Measurements from ENCODE around the gene CREBL2.
"Not testable (repeated sequence)": the region's sequence is repeated elsewhere in the genome, so short reads cannot be mapped to it uniquely, and the experiment has no call there.

The CREBL2 gene

DNA sequence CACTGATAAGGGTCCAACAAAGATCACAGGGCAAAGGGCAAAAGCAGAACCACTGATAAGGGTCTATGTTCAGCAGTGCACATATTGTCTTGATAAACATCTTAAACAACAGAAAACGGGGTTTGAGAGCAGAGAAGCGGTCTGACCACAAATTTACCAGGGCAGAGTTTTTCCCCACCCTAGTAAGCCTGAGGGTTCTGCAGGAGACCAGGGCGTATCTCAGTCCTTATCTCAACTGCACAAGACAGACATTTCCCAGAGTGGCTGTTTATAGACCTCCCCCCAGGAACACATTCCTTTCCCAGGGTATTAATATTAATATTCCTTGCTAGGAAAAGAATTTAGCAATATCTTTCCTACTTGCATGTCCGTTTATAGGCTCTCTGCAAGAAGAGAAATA, 28.3 kb downstream of the CREBL2 start:
- not testable (repeated sequence) for DNase-seq

GRCh38 chr12:12641650-12642049, 30.0 kb downstream of the CREBL2 start:
- DNase-seq = no peak

DNA sequence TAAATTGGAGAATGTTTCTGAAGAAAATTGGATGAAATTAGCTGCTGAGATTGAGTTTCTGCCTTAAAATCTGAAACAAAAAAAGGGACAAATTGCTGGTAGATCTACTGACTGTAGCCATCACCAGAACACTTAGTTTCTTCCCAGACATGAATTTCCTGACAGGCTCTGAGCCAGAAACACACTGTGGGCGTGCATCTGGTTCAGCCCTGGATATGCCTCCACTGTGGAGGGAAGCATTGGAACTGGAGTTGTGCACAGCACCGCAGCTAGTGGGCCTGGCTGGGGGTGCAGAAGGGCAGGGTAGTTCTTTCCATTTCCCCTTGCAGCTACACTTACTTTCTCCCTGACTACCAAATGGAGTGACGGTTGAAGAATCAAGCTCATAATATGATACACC, 31.2 kb downstream of the CREBL2 start:
- no peak for DNase-seq

GRCh38 chr12:12645485-12645884, 33.8 kb downstream of the CREBL2 start:
- DNase-seq = peak; percentile 81

DNA sequence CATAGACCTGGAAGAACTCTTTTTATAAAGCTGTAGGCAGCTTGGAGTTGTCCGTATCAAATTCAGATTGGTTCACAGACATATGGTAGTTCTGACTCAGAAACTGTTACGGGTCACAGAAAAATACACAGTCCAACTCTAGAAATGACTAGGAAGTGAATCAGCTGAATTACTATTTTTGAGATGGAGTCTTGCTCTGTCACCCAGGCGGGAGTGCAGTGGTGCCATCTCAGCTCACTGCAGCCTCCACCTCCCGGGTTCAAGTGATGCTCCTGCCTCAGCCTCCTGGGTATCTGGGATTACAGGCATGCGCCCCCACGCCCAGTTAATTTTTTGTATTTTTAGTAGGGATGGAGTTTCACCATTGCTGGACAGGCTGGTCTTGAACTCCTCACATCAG, 34.3 kb downstream of the CREBL2 start:
- peak; percentile 64 for DNase-seq

- no peak for DNase-seq
Measured at GRCh38 chr12:12646483-12647072, 34.9 kb downstream of the CREBL2 start.

- no peak for DNase-seq
Measured at GRCh38 chr12:12648284-12648683, 36.6 kb downstream of the CREBL2 start.

GRCh38 chr12:12648951-12649650, 37.4 kb downstream of the CREBL2 start:
- DNase-seq = no peak

- no peak for DNase-seq
Measured at GRCh38 chr12:12651752-12652151, 40.1 kb downstream of the CREBL2 start.

DNA sequence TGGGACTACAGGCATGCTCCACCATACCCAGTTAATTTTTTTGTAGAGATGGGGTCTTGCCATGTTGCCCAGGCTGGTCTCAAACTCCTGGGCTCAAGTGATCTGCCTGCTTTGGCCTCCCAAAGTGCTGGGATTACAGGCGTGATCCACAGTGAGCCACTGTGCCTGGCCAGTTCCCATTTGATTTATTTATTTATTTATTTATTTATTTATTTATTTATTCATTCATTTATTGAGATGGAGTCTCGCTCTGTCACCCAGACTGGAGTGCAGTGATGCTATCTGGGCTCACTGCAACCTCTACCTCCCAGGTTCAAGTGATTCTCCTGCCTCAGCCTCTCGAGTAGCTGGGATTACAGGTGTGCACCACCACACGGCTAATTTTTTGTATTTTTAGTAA, 41.0 kb downstream of the CREBL2 start:
- DNase-seq = not testable (repeated sequence)

DNA sequence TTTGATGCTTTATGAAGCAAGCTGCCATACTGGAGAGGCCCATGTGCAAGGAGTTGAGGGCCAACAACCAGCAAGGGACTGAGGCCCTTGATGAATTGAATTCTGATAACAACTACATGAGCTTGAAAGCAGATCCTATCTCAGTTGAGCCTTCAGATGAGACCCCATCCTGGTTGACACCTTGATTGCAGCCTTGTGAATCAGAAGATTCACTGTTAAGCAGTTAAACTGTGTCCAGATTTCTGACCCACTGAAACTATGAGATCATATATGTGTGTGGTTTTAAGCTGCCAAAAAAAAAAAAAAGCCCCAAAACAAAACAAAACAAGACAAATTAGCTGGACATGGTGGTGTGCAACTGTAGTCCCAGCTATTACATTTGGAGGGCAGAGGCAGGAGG, 42.2 kb downstream of the CREBL2 start:
- no peak for DNase-seq

DNA sequence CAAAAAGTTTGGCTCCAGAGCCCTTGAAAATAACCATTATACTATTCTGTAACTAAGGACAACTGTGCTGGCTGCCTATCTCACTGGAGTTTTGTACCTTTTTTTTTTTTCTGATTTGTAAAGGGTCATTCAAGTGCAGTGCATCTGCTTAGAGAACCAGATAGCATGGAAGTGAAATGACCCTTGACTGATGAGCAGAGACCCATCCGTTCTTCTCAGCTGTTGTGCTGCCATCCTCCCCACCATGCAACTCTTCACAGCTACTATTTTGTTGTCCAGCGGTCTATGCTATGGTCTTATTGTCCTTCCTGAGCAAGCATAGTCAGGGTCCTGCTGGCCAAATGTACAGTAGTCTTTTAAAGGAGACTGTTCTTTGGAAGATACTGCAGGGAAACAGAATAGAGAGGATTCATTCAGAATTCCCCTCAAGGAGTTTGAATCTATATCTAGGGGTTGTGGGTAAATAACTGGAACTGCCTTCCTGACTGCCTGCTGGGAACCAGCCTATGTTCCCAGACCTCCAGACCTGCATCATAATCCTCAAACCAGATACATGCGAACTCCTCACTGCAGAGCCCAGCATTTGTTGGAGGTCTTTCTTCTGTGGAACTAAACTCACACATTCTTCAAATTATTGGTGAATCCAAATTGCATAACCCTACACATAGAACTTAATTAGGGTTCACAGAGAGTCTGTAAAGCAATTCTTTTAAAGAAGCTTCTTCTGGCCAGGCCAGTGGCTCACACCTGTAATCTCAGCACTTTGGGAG, 43.2 kb downstream of the CREBL2 start:
- peak; percentile 52 for DNase-seq

DNA sequence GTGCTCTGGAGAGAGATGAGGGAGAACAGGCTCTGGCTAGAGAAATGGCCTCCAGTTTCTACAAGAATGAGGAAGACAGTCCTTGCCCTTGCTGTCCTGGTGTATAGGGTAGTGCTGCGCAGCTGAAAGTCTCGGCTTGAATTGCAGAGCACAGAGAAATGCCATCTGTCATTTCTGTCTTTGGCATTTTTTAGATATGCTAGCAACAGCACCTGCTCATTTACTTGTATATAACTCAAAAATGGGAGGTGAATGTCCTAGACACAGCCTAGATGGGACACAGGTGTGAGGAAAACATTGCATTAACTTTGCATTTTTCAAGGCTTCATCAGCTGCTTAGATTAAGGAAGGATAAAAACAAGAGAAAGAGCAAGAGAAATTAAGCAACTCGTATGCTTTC, 48.5 kb downstream of the CREBL2 start:
- DNase-seq = no peak

GRCh38 chr12:12661086-12661856, 49.6 kb downstream of the CREBL2 start:
- DNase-seq = no peak

GRCh38 chr12:12663644-12664294, 52.1 kb downstream of the CREBL2 start:
- no peak for DNase-seq

- DNase-seq = no peak
Measured at GRCh38 chr12:12665194-12665593, 53.5 kb downstream of the CREBL2 start.

- DNase-seq = no peak
Measured at GRCh38 chr12:12668005-12668404, 56.3 kb downstream of the CREBL2 start.

DNA sequence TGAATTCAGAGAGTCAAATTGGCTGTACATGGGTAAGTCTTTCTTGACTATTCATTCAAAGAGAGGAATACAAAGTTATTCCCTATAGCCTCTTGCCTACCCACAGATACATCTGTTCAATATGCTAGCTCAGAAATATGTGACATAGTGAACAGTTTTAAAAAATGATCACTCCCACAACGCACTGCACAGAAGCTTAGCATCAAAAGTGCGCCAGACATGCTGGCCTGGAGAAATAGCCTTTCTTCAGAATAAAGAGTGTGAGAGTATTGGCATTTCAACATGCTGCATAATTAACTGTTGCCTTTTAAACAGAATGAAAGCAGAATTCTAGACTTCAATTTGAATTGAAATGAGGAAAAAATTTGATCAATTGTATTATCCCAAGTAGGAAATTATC, 57.3 kb downstream of the CREBL2 start:
- no peak for DNase-seq

GRCh38 chr12:12671850-12672660, 60.4 kb downstream of the CREBL2 start:
- no peak for DNase-seq

DNA sequence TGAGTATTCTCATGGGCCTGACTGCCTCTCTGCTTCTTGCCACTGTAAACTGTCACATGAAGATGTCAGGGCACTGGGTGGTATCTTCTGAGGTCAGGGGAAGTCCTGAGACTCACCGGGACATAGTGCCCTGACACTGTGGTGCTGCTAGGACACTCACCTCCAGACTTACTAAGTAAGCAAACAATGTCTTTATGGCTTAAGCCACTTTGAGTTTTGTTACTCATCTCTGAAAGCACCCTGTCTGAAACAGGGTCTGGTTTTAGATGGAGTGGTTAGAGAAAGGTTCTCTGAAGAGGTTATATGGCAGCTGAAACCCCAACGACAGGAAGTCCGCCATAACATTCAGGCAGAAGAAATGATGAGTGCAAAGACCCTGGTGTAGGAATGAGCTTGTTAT, 61.6 kb downstream of the CREBL2 start:
- peak; percentile 55 for DNase-seq

DNA sequence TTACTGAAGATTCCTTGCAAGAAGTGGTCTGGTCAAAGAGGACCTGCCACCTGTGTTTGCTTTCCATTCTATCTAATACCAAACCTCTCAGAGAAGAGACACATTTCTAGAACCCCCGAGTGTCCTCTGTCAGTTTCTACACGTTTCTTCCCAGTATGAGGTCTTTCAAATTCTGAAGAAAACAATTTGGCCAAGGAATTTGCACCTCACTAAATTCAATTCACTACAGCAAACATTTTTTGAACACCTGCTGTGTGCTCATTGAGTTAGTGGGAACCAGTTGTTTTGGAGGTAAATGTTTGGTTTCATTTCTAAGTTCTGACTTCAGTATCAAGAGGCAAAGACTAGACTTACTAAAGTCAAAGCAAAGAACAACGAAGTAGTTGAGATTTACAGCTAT, 64.9 kb downstream of the CREBL2 start:
- DNase-seq = no peak
